ENCODE results near the gene CLCN5.

DNA sequence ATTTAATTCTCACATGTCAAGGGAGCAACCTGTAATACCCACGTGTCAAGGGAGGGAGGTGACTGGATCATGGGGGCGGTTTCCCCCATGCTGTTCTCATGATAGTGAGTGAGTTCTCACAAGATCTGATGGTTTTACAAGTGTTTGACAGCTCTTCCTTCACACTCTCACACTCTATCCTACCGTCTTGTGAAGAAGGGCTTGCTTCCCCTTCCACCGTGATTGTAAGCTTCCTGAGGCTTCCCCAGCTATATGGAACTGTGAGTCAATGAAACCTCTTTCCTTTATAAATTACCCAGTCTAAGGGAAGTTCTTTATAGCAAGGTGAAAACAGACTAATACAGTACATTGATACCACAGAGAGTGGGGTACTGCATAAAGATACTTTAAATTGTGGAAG lies 25.4 kb upstream of the CLCN5 start:
- TF ChIP-seq, protein P1, sequence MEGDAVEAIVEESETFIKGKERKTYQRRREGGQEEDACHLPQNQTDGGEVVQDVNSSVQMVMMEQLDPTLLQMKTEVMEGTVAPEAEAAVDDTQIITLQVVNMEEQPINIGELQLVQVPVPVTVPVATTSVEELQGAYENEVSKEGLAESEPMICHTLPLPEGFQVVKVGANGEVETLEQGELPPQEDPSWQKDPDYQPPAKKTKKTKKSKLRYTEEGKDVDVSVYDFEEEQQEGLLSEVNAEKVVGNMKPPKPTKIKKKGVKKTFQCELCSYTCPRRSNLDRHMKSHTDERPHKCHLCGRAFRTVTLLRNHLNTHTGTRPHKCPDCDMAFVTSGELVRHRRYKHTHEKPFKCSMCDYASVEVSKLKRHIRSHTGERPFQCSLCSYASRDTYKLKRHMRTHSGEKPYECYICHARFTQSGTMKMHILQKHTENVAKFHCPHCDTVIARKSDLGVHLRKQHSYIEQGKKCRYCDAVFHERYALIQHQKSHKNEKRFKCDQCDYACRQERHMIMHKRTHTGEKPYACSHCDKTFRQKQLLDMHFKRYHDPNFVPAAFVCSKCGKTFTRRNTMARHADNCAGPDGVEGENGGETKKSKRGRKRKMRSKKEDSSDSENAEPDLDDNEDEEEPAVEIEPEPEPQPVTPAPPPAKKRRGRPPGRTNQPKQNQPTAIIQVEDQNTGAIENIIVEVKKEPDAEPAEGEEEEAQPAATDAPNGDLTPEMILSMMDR (IDR thresholded peaks at IDR 0.05): no peak
- TF ChIP-seq JUNB (IDR thresholded peaks at IDR 0.05): no peak
- TF ChIP-seq, protein P2, sequence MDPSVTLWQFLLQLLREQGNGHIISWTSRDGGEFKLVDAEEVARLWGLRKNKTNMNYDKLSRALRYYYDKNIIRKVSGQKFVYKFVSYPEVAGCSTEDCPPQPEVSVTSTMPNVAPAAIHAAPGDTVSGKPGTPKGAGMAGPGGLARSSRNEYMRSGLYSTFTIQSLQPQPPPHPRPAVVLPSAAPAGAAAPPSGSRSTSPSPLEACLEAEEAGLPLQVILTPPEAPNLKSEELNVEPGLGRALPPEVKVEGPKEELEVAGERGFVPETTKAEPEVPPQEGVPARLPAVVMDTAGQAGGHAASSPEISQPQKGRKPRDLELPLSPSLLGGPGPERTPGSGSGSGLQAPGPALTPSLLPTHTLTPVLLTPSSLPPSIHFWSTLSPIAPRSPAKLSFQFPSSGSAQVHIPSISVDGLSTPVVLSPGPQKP (IDR thresholded peaks at IDR 0.05; ENCODE audit: low read depth, low read length): no peak
- TF ChIP-seq HEYL (CRISPR knock-in tag; IDR thresholded peaks at IDR 0.05): no peak
- TF ChIP-seq KDM1A (IDR thresholded peaks at IDR 0.05; ENCODE audit: low read depth): no peak
- no peak for TF ChIP-seq HDAC2 (IDR thresholded peaks at IDR 0.05)
- TF ChIP-seq NFE2L2 (conservative IDR thresholded peaks at IDR 0.05; ENCODE audit: low read length): no peak
- TF ChIP-seq POLR2A (IDR thresholded peaks at IDR 0.05; ENCODE audit: low read length): no peak
- TF ChIP-seq RAD21 (conservative IDR thresholded peaks at IDR 0.05 in 1 of 2, IDR thresholded peaks at IDR 0.05 in 1 of 2): no peak

Data from A549 (cell line).